Nucleus accumbens (tissue), 56 donors: ENCODE data around the gene WNT3A.
"Not testable (repeated sequence)": the region's sequence is repeated elsewhere in the genome, so short reads cannot be mapped to it uniquely, and the experiment has no call there.

Source experiments
- DNase-seq, 56 donors: peaks; one replicate each; lab custom pipeline; 2025; lab: John Stamatoyannopoulos, UW

The WNT3A gene, protein sequence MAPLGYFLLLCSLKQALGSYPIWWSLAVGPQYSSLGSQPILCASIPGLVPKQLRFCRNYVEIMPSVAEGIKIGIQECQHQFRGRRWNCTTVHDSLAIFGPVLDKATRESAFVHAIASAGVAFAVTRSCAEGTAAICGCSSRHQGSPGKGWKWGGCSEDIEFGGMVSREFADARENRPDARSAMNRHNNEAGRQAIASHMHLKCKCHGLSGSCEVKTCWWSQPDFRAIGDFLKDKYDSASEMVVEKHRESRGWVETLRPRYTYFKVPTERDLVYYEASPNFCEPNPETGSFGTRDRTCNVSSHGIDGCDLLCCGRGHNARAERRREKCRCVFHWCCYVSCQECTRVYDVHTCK

DNA sequence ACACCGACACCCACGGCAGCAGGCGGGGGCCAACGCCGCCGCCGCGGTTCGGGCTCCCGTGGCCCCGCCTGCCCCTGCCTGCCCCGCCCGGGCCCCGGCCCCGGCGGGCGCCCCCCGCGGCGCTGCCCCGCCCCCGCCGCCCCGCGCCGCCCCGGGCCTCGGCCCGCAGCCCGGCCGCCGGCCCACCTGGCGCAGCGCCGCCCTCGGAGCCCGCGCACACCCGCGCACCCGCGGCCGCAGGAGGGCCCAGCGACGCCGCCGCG lies at the start of gene WNT3A:
TSS of gene WNT3A (plus strand) at position 213 of the 263 bp plus-strand sequence. CDS start 131 bp downstream, outside the sequence.
- DNase-seq: no peak

GRCh38 chr1:227958617-227959324 lies 48.0 kb upstream of the WNT3A start:
- no peak for DNase-seq

DNA sequence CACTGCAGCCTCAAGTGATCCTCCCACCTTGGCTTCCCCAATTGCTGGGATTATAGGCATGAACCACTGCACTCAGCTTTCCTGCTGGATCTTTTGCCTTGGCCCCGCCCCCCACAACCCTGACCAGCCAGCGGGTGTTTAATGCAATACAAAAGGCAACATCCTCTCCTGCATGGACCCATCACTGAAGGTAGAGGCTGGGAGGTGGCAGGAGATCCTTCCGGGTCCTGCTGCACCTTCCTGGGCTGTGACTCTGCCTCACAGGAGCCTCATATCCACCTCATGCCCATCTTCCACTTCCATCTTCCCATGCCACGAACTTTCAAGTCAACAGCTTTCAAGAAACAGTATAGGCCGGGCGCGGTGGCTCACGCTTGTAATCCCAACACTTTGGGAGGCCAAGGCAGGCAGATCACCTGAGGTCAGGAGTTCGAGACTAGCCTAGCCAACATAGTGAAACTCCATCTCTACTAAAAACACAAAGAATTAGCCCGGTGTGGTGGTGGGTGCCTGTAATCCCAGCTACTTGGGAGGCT lies 47.4 kb upstream of the WNT3A start:
- no peak for DNase-seq

DNA sequence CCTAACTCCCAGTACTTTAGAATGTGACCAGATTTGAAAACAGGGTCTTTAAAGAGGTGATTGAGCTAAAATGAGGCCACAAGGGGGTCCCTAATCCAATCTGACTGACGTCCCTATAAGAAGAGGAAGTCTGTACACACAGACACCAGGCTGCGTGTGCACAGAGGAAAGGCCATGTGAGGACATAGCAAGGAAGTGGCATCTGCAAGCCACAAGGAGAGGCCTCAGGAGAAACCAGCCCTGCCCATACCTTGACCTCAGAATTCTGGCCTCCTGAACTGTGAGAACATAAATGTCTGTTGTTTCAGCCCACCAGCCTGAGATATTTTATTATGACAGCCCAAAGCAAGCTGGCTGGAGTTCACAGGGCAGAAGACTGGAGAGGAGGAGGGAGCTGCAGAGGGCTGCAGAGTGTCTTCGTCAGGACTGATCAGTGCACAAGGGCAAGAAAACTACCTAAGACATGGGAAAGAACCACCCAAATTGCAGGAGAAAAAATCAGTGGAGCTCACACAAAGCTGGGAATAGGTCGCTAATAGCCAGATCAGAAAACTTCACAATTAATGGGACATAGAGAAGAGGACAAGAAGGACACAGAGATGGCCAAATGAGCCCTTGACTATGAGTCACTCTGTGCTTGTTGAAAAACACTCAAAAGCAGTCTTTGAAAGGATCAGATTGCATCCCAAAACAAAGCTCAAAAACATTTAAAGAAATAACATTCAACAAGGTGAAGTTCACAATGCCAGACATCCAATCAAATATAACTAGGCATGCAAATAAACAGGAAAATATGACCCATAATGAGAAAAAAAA lies 44.9 kb upstream of the WNT3A start:
- no peak for DNase-seq

DNA sequence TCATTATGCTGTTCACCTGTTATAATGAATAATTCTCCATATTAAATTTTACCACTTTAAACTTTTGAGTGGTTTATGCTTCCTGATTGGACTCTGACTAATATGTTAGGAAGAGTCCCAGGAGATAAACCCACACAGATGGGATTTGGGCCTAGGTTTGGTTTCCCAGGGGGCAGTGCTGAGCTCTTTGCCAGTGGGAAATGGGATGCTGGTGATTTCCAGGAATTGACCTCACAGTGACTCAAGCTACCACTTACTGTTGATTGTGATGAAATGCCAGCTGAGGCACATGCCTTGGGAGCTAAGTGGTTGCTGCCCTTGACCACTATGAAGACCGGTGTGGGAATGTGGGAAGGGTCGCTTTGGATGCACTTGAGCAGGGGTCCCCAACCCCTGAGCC lies 40.1 kb upstream of the WNT3A start:
- DNase-seq: not testable (repeated sequence)

DNA sequence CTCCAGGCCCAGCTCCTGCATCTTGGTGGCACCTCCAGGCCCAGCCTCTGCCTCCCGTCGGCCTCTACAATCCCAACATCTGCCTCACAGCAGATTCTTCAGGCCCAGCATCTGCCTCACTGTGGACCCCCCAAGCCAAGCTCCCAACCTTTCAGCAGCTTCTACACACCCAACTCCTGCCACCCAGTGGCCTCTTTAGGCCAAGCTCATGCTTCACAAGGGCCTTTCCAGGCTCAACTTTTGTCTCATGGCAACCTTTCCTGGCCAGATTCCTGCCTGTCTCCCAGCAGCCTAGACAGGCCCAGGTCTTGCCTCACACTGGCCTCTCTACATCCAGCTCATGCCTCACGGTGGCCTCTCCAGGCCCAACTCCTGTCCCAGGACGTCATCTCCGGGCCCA lies 39.0 kb upstream of the WNT3A start:
- not testable (repeated sequence) for DNase-seq

DNA sequence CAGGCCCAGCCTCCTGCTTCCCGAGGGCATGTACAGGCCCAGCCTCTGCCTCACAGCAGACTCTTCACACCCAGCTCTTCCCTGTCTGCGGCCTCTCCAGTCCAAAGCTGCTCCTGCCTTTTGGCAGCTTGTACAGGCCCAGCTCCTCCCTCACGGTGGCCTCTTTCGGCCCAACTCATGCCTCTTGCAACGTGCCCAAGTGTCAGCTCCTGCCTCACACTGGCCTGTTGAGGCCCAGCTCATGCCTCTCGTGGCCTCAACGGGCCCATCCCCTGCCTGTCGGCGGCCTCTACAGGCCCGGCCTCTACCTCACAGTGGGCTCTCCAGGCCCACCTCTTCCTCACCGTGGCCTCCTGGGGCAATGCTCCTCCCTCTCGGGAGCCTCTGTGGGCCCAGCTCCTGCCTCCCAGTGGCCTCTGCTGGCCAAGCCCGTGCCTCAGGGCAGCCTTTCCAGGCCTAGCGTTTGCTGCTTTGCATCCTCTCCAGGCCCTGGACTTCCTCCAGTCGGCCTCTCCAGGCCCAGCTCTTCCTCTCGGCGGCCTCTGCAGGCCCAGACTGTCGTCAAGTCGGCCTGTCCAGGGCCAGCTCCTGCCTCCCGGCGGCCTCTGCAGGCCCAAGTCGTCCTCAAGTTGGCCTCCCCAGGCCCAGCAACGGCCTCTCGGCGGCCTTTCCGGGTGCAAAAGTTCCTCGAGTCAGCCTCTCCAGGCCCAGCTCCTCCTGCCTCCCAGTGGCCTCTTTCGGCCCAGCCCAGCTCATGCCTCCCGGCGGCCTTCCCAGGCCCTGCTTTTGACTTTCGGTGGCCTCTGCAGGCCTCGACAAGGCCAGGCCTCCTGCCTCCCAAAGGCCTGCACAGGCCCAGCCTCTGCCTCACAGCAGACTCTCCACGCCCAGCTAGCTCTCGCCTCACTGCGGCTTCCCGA lies 36.5 kb upstream of the WNT3A start:
- not testable (repeated sequence) for DNase-seq

- not testable (repeated sequence) for DNase-seq
Measured at GRCh38 chr1:227971216-227971615, 35.6 kb upstream of the WNT3A start.

DNA sequence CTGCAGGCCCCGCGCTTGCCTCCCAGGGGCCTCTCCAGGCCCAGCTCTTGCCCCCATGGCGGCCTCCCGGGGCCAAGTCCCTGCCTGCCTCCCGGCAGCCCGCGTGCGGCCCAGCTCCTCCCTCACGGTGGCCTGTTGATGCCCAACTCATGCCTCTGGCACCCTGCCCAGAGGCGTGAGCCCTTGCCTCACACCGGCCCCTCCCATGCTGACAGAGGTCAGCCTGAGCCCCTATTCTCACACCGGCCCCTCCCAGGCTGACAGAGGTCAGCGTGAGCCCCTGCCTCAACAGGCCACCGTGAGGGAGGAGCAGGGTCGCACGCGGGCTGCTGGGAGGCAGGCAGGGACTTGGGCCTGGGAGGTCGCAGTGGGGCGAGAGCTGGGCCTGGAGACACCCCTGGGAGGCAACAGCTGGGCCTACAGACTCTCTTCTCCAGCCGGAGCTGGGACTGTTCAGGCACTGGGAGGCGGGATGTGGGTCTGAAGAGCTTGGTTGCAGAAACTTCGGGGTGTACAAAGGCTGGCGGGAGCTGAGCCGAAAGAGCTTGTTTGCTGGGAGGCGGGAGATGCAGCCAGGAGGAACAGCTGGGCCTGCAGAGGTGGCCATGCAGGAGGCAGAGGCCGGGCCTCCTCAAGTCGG lies 35.0 kb upstream of the WNT3A start:
- DNase-seq: not testable (repeated sequence)

- DNase-seq: not testable (repeated sequence)
Measured at GRCh38 chr1:227972283-227972679, 34.5 kb upstream of the WNT3A start.

DNA sequence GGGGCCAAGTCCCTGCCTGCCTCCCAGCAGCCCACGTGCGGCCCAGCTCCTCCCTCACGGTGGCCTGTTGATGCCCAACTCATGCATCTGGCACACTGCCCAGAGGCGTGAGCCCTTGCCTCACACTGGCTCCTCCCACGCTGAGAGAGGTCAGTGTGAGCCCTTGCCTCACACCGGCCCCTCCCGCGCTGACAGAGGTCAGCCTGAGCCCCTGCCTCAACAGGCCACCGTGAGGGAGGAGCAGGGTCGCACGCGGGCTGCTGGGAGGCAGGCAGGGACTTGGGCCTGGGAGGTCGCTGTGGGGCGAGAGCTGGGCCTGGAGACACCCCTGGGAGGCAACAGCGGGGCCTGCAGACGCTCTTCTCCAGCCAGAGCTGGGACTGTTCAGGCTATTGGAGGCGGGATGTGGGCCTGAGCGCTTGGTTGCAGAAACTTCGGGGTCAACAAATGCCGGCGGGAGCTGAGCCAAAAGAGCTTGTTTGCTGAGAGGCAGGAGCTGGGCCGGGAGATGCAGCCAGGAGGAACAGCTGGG lies 33.9 kb upstream of the WNT3A start:
- not testable (repeated sequence) for DNase-seq

DNA sequence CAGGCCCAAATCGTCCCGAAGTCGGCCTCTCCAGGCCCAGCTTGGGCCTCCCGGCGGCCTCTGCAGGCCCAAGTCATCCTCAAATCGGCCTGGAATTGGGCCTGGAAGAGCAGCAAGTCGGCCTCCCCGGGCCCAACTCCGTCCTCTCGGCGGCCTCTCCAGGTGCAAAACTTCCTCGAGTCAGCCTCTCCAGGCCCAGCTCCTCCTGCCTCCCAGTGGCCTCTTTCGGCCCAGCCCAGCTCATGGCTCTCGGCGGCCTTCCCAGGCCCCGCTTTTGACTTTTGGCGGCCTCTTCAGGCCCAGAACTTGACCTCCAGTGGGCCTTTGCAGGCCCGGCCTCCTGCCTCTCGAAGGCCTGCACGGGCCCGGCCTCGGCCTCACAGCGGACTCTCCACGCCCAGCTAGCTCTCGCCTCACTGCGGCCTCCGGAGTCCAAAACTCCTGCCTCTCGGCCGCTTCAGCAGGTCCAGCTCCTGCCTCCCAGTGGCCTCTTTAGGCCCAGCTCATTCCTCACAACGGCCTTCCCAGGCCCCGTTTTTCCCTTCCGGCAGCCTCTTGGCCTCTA lies 33.0 kb upstream of the WNT3A start:
- DNase-seq: not testable (repeated sequence)

GRCh38 chr1:227975583-227976283 lies 31.1 kb upstream of the WNT3A start:
- not testable (repeated sequence) for DNase-seq

DNA sequence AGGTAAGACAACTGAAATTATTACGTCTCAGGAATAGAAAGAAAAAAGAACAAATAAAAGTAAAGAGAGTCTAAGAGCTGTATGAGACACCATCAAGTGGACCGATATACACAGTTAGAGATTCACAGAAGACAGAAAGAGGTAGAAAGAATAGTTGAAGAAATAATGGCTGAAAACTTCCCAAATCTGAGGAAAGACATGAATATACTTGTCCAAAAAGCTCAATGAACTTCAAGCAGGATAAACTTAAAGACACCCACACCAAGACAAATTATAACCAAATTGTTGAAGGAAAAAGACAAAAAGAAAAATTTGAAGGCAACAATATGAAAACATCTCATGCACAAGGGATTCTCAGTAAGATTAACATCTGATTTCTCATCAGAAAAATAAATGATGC lies 19.6 kb upstream of the WNT3A start:
- DNase-seq: no peak

GRCh38 chr1:227994632-227995300 lies 12.0 kb upstream of the WNT3A start:
- DNase-seq: no peak

GRCh38 chr1:227996187-227996950 lies 10.4 kb upstream of the WNT3A start:
- no peak for DNase-seq
